Measurements from ENCODE around the gene TCP11L1. TPM values are rescaled to one million over a fixed set of nuclear protein-coding genes. Genes with fewer than 3 reads are reported as not detected.

The TCP11L1 gene
- total RNA-seq, 5 donors from 2014 or later (not counting 1 experiment from before 2014, with no cell fraction given): 12.8 to 20.3 (median 15.1) TPM

Other genes starting within 250 kb of the TCP11L1 start
- not detected for gene CCDC73, start 244.9 kb upstream of the TCP11L1 start, total RNA-seq
- under 1 TPM in 4 of 5 donors, not detected in 1; 0.03 to 0.09 (median 0.05) TPM for gene PRRG4, start 209.6 kb upstream of the TCP11L1 start, total RNA-seq
- 10 to 100 TPM; 11.9 to 14.1 (median 13.5) TPM for gene QSER1, start 146.8 kb upstream of the TCP11L1 start, total RNA-seq
- 1 to 10 TPM; 2.1 to 5.3 (median 2.5) TPM for gene DEPDC7, start 23.7 kb upstream of the TCP11L1 start, total RNA-seq
- gene CSTF3, start 121.9 kb downstream of the TCP11L1 start, total RNA-seq: 10 to 100 TPM; 17.3 to 27.1 (median 24.9) TPM
- gene HIPK3, start 217.8 kb downstream of the TCP11L1 start, total RNA-seq: 10 to 100 TPM; 47.2 to 70.2 (median 65.0) TPM

Data from T-cell (primary cell).